H9 (cell line): ENCODE data around the gene INCENP. TPM values are rescaled to one million over a fixed set of nuclear protein-coding genes. Genes with fewer than 3 reads are reported as not detected.

Source experiments
- DNase-seq: peaks from one replicate; pipeline ENCODE4 v3.0.0-alpha.2; 2017
- H2AFZ ChIP-seq: one replicate; pipeline ENCODE4 v1.6.1; 2013; ENCODE audit warnings: mild to moderate bottlenecking, low read length, control low read depth, moderate library complexity
- H2AK5ac ChIP-seq: 2 replicates; pipeline ENCODE4 v1.6.1; 2013; ENCODE audit warnings: low read length, control low read depth, mixed read lengths; ENCODE audit not compliant: insufficient read length
- H2BK120ac ChIP-seq: one replicate; pipeline ENCODE4 v1.6.1; 2013; ENCODE audit warnings: low read depth, mild to moderate bottlenecking, low read length, control low read depth, inconsistent platforms; ENCODE audit not compliant: poor library complexity, severe bottlenecking
- H2BK12ac ChIP-seq: 2 replicates; pipeline ENCODE4 v1.6.1; 2013; ENCODE audit warnings: low read length, control low read depth, mixed read lengths, low read depth; ENCODE audit not compliant: insufficient read length
- H2BK15ac ChIP-seq: 2 replicates; pipeline ENCODE4 v1.6.1; 2013; ENCODE audit warnings: low read depth, low read length, control low read depth
- H2BK20ac ChIP-seq: one replicate; pipeline ENCODE4 v1.6.1; 2013; ENCODE audit warnings: low read depth, mild to moderate bottlenecking, low read length, control low read depth, inconsistent platforms; ENCODE audit not compliant: poor library complexity, severe bottlenecking
- H2BK5ac ChIP-seq: 2 replicates; pipeline ENCODE4 v1.6.1; 2013; ENCODE audit warnings: low read length, control low read depth, mixed read lengths; ENCODE audit not compliant: insufficient read length
- H3K14ac ChIP-seq: 2 replicates; pipeline ENCODE4 v1.6.1; 2013; ENCODE audit warnings: low read length, control low read depth; ENCODE audit not compliant: insufficient read depth
- H3K18ac ChIP-seq: 2 replicates; pipeline ENCODE4 v1.6.1; 2013; ENCODE audit warnings: low read depth, mild to moderate bottlenecking, mixed read lengths, low read length, control low read depth; ENCODE audit not compliant: insufficient read length
- H3K23ac ChIP-seq: 2 replicates; pipeline ENCODE4 v1.6.1; 2013; ENCODE audit warnings: low read length, control low read depth, mixed read lengths, low read depth; ENCODE audit not compliant: insufficient read length
- H3K23me2 ChIP-seq: 2 replicates; pipeline ENCODE4 v1.6.1; 2013; ENCODE audit warnings: low read depth, mild to moderate bottlenecking, mixed read lengths, low read length, control low read depth; ENCODE audit not compliant: insufficient read length, poor library complexity, severe bottlenecking
- H3K27ac ChIP-seq: 2 replicates; pipeline ENCODE4 v1.5.1; 2013; ENCODE audit warnings: low read length, control low read depth, mixed read lengths, low read depth; ENCODE audit not compliant: insufficient read length
- H3K27me3 ChIP-seq: 2 replicates; pipeline ENCODE4 v1.6.1; 2013; ENCODE audit warnings: low read length, control low read depth, inconsistent platforms; ENCODE audit not compliant: insufficient read depth
- H3K4ac ChIP-seq: 2 replicates; pipeline ENCODE4 v1.6.1; 2013; ENCODE audit warnings: low read depth, mild to moderate bottlenecking, control low read depth, inconsistent platforms, low read length, moderate library complexity
- H3K4me1 ChIP-seq: 2 replicates; pipeline ENCODE4 v1.6.1; 2013; ENCODE audit warnings: low read length, control low read depth, inconsistent platforms; ENCODE audit not compliant: insufficient read depth
- H3K4me2 ChIP-seq: 2 replicates; pipeline ENCODE4 v1.6.1; 2013; ENCODE audit warnings: low read length, control low read depth, mixed read lengths; ENCODE audit not compliant: insufficient read length, insufficient read depth
- H3K56ac ChIP-seq: 2 replicates; pipeline ENCODE4 v1.6.1; 2013; ENCODE audit warnings: low read depth, mild to moderate bottlenecking, mixed read lengths, low read length, control low read depth; ENCODE audit not compliant: insufficient read length
- H3K79me1 ChIP-seq: 2 replicates; pipeline ENCODE4 v1.6.1; 2013; ENCODE audit warnings: low read depth, mild to moderate bottlenecking, moderate library complexity, low read length, control low read depth, inconsistent platforms; ENCODE audit not compliant: insufficient read depth, poor library complexity, severe bottlenecking
- H3K79me2 ChIP-seq: 2 replicates; pipeline ENCODE4 v1.6.1; 2013; ENCODE audit warnings: low read length, control low read depth, inconsistent platforms; ENCODE audit not compliant: insufficient read depth
- H3K9ac ChIP-seq: 2 replicates; pipeline ENCODE4 v1.6.1; 2013; ENCODE audit warnings: low read length, control low read depth, mixed read lengths; ENCODE audit not compliant: insufficient read length; ENCODE audit errors: extremely low read depth
- H3K9me3 ChIP-seq: one replicate; pipeline ENCODE4 v1.6.1; 2013; ENCODE audit warnings: low read depth, low read length, inconsistent platforms; ENCODE audit not compliant: control insufficient read depth
- H3T11ph ChIP-seq: one replicate; pipeline ENCODE4 v1.6.1; 2013; ENCODE audit warnings: mild to moderate bottlenecking, low read length, control low read depth, inconsistent platforms
- H4K20me1 ChIP-seq: one replicate; pipeline ENCODE4 v1.6.1; 2013; ENCODE audit not compliant: control insufficient read depth, insufficient read length, insufficient read depth
- H4K5ac ChIP-seq: 2 replicates; pipeline ENCODE4 v1.6.1; 2013; ENCODE audit warnings: low read depth, mild to moderate bottlenecking, mixed read lengths, low read length, control low read depth; ENCODE audit not compliant: insufficient read length
- H4K8ac ChIP-seq: replicated peaks from 2 replicates; pipeline ENCODE4 v1.6.1; 2013; ENCODE audit warnings: low read length, control low read depth, mixed read lengths, low read depth; ENCODE audit not compliant: insufficient read length
- H4K91ac ChIP-seq: 2 replicates; pipeline ENCODE4 v1.6.1; 2013; ENCODE audit warnings: low read depth, mild to moderate bottlenecking, moderate library complexity, mixed read lengths, low read length, control low read depth; ENCODE audit not compliant: insufficient read length
- H3K27ac Mint-ChIP-seq, 3 experiments: 2 replicates in 2 of 3; 3 replicates in 1 of 3; pipeline ENCODE4 v1.8.0; 2020 to 2021; ENCODE audit warnings: mixed read lengths in 3 of 3, mild to moderate bottlenecking in 1 of 3, moderate library complexity in 1 of 3
- H3K27me3 Mint-ChIP-seq: 2 replicates; pipeline ENCODE4 v1.8.0; 2021; ENCODE audit warnings: low read depth, mild to moderate bottlenecking, moderate library complexity, mixed read lengths
- H3K36me3 Mint-ChIP-seq, 3 experiments: 2 replicates in 2 of 3; 3 replicates in 1 of 3; pipeline ENCODE4 v1.8.0; 2020 to 2021; ENCODE audit warnings: low read depth in 3 of 3, mixed read lengths in 3 of 3; ENCODE audit not compliant: insufficient read depth in 1 of 3
- H3K4me1 Mint-ChIP-seq, 2 experiments: 2 replicates each; pipeline ENCODE4 v1.8.0; 2020; ENCODE audit warnings: mixed read lengths in 2 of 2
- H3K4me3 Mint-ChIP-seq, 2 experiments: 2 replicates in 1 of 2; 3 replicates in 1 of 2; pipeline ENCODE4 v1.8.0; 2020 to 2021; ENCODE audit warnings: mild to moderate bottlenecking in 2 of 2, mixed read lengths in 2 of 2, moderate library complexity in 1 of 2
- H3K9me3 Mint-ChIP-seq, 2 experiments: 2 replicates in 1 of 2; 3 replicates in 1 of 2; pipeline ENCODE4 v1.8.0; 2020; ENCODE audit warnings: mild to moderate bottlenecking in 2 of 2, mixed read lengths in 2 of 2, moderate library complexity in 1 of 2
- WGBS: extraction: QIAGEN DNeasy Blood & Tissue Kit; methylation state at CpG from one replicate; pipeline ENCODE4 v1.1.7; 2013; ENCODE audit warnings: missing lambda C conversion rate, low lambda C conversion rate, mixed read lengths; ENCODE audit not compliant: insufficient read length; ENCODE audit errors: extremely low coverage; 5-methylcytosine and 5-hydroxymethylcytosine counted together
- total RNA-seq: library from RNA; stranded (reverse); gene quantifications from 2 replicates; pipeline ENCODE4 v1.2.1, GENCODE V29; 2021
- TF ChIP-seq, protein P1 (sequence below): fragments of 200-600 bp; sonication (generic); conservative IDR thresholded peaks from 3 replicates; pipeline ENCODE4 v1.8.0; 2021; ENCODE audit warnings: antibody characterized with exemption, mild to moderate bottlenecking

Gene INCENP
- total RNA-seq, 1 experiment from 2014 or later = 99.9 TPM

DNA sequence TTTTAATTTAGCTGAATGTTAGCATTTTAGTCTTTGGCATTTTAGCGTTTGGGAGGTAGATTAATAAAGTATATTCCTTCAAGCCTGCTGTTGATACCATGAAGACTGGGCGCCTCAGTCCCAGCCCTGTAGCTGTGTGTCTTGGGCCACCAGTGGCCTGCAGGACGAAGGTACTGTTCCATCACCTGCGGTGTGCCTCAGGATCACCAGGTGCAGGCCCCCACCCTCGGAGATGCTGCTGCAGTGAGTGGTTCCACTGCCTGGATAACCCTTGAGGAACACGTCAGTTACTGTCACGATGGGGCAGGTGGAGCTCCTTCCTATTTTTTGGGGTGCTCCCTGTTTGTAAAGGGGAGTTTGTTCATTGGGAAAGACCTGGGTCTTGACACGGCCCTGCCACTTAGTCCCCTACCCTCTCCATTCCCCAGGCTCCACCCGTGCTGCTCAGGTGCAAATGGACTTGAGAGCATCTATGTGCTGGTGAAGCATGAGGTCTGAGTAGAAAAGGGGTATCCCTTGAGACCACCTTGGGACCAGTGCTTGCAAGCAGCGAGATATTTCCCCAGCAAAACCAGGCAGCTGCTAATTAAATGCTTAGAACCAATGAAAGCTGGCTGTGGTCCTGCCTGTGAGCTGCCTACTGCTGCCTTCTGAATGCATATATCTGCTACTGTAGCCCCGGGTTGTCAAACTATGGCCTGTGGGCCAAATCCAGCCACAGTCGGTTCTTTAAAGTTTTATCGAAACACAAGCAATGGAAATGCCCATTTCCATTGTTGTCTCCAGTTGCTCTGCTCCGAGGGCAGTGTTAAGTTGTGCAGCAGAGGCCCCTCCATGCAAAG lies 28.7 kb downstream of the INCENP start:
- no peak for DNase-seq
- H3K23ac ChIP-seq = no peak overlapping the region
- Mint-ChIP-seq H3K36me3 (peaks cover 43 to 62% (median 59%) of the 10 kb centered on the region in 3 experiments), H3K27ac (no peak overlapping the region), H3K27me3 (no peaks in the 10 kb centered on the region), H3K4me1 (0 out of 4 replicates have a peak, but pooled peaks cover 0 to 2% of the 10 kb centered on the region in 2 experiments), H3K4me3 (no peak overlapping the region), H3K9me3 (no peaks in the 10 kb centered on the region)
- H3K4me2 ChIP-seq = no peak overlapping the region
- no peak overlapping the region for H3K14ac ChIP-seq
- no peak overlapping the region for H2BK120ac ChIP-seq
- H3K23me2 ChIP-seq = no peaks in the 10 kb centered on the region
- H4K5ac ChIP-seq = no peak overlapping the region
- H3K18ac ChIP-seq = no peak overlapping the region
- no peaks in the 10 kb centered on the region for H3K79me2 ChIP-seq
- H3K4me1 ChIP-seq = no peaks in the 10 kb centered on the region
- TF ChIP-seq, protein P1, sequence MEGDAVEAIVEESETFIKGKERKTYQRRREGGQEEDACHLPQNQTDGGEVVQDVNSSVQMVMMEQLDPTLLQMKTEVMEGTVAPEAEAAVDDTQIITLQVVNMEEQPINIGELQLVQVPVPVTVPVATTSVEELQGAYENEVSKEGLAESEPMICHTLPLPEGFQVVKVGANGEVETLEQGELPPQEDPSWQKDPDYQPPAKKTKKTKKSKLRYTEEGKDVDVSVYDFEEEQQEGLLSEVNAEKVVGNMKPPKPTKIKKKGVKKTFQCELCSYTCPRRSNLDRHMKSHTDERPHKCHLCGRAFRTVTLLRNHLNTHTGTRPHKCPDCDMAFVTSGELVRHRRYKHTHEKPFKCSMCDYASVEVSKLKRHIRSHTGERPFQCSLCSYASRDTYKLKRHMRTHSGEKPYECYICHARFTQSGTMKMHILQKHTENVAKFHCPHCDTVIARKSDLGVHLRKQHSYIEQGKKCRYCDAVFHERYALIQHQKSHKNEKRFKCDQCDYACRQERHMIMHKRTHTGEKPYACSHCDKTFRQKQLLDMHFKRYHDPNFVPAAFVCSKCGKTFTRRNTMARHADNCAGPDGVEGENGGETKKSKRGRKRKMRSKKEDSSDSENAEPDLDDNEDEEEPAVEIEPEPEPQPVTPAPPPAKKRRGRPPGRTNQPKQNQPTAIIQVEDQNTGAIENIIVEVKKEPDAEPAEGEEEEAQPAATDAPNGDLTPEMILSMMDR = no peak
- no peaks in the 10 kb centered on the region for H3K79me1 ChIP-seq
- H2BK15ac ChIP-seq = no peak overlapping the region
- H4K91ac ChIP-seq = no peak overlapping the region
- no peak overlapping the region for H2BK12ac ChIP-seq
- no peak overlapping the region for H3K9ac ChIP-seq
- H2BK20ac ChIP-seq = no peak overlapping the region
- H3K4ac ChIP-seq = no peak overlapping the region
- no peak overlapping the region for H2AFZ ChIP-seq
- H3K27ac ChIP-seq = no peak overlapping the region
- H3K27me3 ChIP-seq = no peaks in the 10 kb centered on the region
- H4K20me1 ChIP-seq = no peaks in the 10 kb centered on the region
- H4K8ac ChIP-seq = no peak overlapping the region
- H2AK5ac ChIP-seq = no peak overlapping the region
- H3T11ph ChIP-seq = no peak overlapping the region
- no peaks in the 10 kb centered on the region for H3K9me3 ChIP-seq
- no CpG with 5 or more reads among the region's 14 CpGs for WGBS
- H3K56ac ChIP-seq = no peak overlapping the region
- H2BK5ac ChIP-seq = no peak overlapping the region
